MM.1S (cell line): Measurements from ENCODE around the gene KRT13.

Experiments
- CTCF ChIP-seq: fragments of 300-600 bp; sonication (generic); IDR thresholded peaks from 2 replicates; pipeline ENCODE4 v1.5.1; 2016; ENCODE audit warnings: antibody characterized with exemption, low read length, mixed read lengths
- EZH2 ChIP-seq: fragments of 300-600 bp; sonication (generic); optimal IDR thresholded peaks from 2 replicates; pipeline ENCODE3; 2017; ENCODE audit warnings: low read depth, mild to moderate bottlenecking, antibody characterized with exemption, low read length, mixed read lengths
- EZH2phosphoT487 ChIP-seq: fragments of 300-600 bp; sonication (generic); IDR thresholded peaks from 2 replicates; pipeline ENCODE4 v1.6.1; 2018; ENCODE audit warnings: antibody characterized with exemption, low read length

DNA sequence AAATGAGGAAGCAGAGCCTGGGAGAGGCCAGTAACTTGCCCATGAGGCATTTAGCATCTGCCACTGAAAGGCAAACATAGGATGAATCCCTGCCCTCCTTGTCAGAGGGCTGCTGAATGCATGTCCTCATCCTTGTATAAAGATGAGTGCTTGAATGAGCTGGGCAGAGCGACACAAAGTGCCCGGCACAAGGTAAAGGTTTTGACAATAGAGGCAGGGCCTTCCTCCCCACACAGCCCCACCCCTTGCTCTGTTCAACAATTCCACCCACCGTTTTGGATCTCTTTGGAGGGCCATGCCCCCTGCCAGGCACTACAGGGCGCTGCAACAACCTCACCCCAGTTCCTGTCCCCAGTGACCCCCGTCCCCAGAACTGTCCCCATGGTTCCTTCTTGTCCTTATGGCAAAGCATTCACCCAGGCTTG is 24.1 kb upstream of the KRT13 start:
- TF ChIP-seq CTCF (no peak), EZH2 (no peak), EZH2phosphoT487 (no peak)
